Measurements from ENCODE around the gene GLB1L. TPM values are rescaled to one million over a fixed set of nuclear protein-coding genes. Genes with fewer than 3 reads are reported as not detected.

GLB1L gene
- total and polyA plus RNA-seq, 2 of the 8 experiments (the other 6 are each of a cell fraction or from before 2014, with no cell fraction given) = 3.7 to 4.0 TPM

GRCh38 chr2:219252900-219253752, 7.9 kb upstream of the GLB1L start, which contains the start of gene TUBA4B (continued):
- TF ChIP-seq SP1 (IDR thresholded peaks at IDR 0.05; ENCODE audit: low read depth, low read length) = 0 out of 2 replicates have a peak, but pooled peaks have one; percentile 9
- TF ChIP-seq HDAC2 (IDR thresholded peaks at IDR 0.05; ENCODE audit: borderline replicate concordance in 1 of 2, low read depth in 2 of 2, low read length in 2 of 2) = no peak
- TF ChIP-seq TEAD4 (IDR thresholded peaks at IDR 0.05; ENCODE audit: low read depth, low read length) = 0 out of 2 replicates have a peak, but pooled peaks have one; percentile 39
- no peak; the same call in 1 of the 2 replicates for TF ChIP-seq RBBP5 (IDR thresholded peaks at IDR 0.05; ENCODE audit: borderline replicate concordance, low read depth, low read length)
- TF ChIP-seq SUZ12 (IDR thresholded peaks at IDR 0.05; ENCODE audit: low read length) = no peak; the same call in 1 of the 2 replicates
- peak; percentile 55; the same call in 1 of the 2 replicates for TF ChIP-seq TBP (IDR thresholded peaks at IDR 0.05; ENCODE audit: low read depth, low read length)
- TF ChIP-seq ZNF274 (IDR thresholded peaks at IDR 0.05; ENCODE audit: borderline replicate concordance, extremely low read depth, low read length) = no peak
- no peak for TF ChIP-seq CHD2 (IDR thresholded peaks at IDR 0.05; ENCODE audit: low read length)
- TF ChIP-seq SIN3A (conservative IDR thresholded peaks at IDR 0.05 in 1 of 2, IDR thresholded peaks at IDR 0.05 in 1 of 2; ENCODE audit: low read depth in 1 of 2, low read length in 2 of 2) = 0 out of 4 replicates have a peak, but pooled peaks have one; percentile 10 to 33
- no peak; a peak in 1 of 3 replicates for TF ChIP-seq POLR2A (IDR thresholded peaks at IDR 0.05; ENCODE audit: control extremely low read depth in 1 of 2, low read depth in 2 of 2, low read length in 2 of 2)
- TF ChIP-seq NRF1 (IDR thresholded peaks at IDR 0.05; ENCODE audit: low read depth, low read length) = no peak
- no peak for TF ChIP-seq SP2 (IDR thresholded peaks at IDR 0.05; ENCODE audit: low read length)
- TF ChIP-seq RFX5 (IDR thresholded peaks at IDR 0.05; ENCODE audit: borderline replicate concordance, low read depth, low read length) = no peak
- no peak for TF ChIP-seq RNF2 (IDR thresholded peaks at IDR 0.05; ENCODE audit: borderline replicate concordance, low read depth, low read length, missing control alignments, poor library complexity, severe bottlenecking)
- no peak; the same call in 1 of the 2 replicates for TF ChIP-seq POLR2AphosphoS5 (IDR thresholded peaks at IDR 0.05; ENCODE audit: low read depth, low read length)
- TF ChIP-seq FOSL1 (IDR thresholded peaks at IDR 0.05; ENCODE audit: insufficient read depth, low read depth, low read length) = no peak
- TF ChIP-seq, protein P1, sequence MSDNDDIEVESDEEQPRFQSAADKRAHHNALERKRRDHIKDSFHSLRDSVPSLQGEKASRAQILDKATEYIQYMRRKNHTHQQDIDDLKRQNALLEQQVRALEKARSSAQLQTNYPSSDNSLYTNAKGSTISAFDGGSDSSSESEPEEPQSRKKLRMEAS (IDR thresholded peaks at IDR 0.05) = peak; percentile 98
- no peak for TF ChIP-seq TCF12 (IDR thresholded peaks at IDR 0.05; ENCODE audit: low read depth, low read length)
- TF ChIP-seq YY1 (IDR thresholded peaks at IDR 0.05; ENCODE audit: low read depth, low read length) = no peak; the same call in 1 of the 2 replicates
- TF ChIP-seq CEBPB (IDR thresholded peaks at IDR 0.05; ENCODE audit: low read depth, low read length) = no peak
- TF ChIP-seq RXRA (IDR thresholded peaks at IDR 0.05; ENCODE audit: insufficient read depth, low read depth, low read length) = no peak
- TF ChIP-seq CHD1 (IDR thresholded peaks at IDR 0.05; ENCODE audit: low read depth, low read length) = no peak
- peak; percentile 6 for TF ChIP-seq KDM4A (IDR thresholded peaks at IDR 0.05; ENCODE audit: low read depth, low read length, severe bottlenecking)
- TF ChIP-seq JUN (IDR thresholded peaks at IDR 0.05; ENCODE audit: low read depth, low read length) = no peak
